WI38 (cell line): Measurements from ENCODE around the gene MICU2.

Experiments
- H3K4me3 ChIP-seq: 2 replicates; pipeline ENCODE4 v1.5.1; 2011; ENCODE audit warnings: low read depth, mild to moderate bottlenecking, control low read depth, low read length
- TF ChIP-seq, protein P1 (sequence below): IDR thresholded peaks from 2 replicates; pipeline ENCODE4 v1.5.1; 2012; ENCODE audit warnings: low read depth, mild to moderate bottlenecking, control low read depth, low read length

MICU2 gene

GRCh38 chr13:21613791-21614190 is 9.8 kb upstream of the MICU2 start:
- no peak overlapping the region for H3K4me3 ChIP-seq
- TF ChIP-seq, protein P1, sequence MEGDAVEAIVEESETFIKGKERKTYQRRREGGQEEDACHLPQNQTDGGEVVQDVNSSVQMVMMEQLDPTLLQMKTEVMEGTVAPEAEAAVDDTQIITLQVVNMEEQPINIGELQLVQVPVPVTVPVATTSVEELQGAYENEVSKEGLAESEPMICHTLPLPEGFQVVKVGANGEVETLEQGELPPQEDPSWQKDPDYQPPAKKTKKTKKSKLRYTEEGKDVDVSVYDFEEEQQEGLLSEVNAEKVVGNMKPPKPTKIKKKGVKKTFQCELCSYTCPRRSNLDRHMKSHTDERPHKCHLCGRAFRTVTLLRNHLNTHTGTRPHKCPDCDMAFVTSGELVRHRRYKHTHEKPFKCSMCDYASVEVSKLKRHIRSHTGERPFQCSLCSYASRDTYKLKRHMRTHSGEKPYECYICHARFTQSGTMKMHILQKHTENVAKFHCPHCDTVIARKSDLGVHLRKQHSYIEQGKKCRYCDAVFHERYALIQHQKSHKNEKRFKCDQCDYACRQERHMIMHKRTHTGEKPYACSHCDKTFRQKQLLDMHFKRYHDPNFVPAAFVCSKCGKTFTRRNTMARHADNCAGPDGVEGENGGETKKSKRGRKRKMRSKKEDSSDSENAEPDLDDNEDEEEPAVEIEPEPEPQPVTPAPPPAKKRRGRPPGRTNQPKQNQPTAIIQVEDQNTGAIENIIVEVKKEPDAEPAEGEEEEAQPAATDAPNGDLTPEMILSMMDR, result no peak

DNA sequence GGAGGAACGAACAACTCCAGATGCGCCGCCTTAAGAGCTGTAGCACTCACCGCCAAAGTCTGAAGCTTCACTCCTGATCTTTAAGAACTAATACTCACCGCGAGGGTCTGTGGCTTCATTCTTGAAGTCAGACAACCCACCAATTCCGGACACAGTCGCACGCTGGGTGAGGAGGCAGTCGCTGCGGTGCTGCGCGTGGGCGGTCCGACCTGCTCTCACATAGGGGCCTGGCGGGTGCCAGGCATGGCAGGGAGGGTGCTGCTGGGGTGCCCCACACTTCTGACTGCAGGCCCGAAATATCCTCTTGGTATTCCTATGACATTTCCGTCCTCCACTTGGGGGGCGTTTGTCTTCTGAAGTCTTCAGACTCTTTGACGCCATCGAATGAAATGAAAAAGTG is 7.4 kb upstream of the MICU2 start:
- H3K4me3 ChIP-seq, result no peak overlapping the region
- TF ChIP-seq, protein P1, result no peak

DNA sequence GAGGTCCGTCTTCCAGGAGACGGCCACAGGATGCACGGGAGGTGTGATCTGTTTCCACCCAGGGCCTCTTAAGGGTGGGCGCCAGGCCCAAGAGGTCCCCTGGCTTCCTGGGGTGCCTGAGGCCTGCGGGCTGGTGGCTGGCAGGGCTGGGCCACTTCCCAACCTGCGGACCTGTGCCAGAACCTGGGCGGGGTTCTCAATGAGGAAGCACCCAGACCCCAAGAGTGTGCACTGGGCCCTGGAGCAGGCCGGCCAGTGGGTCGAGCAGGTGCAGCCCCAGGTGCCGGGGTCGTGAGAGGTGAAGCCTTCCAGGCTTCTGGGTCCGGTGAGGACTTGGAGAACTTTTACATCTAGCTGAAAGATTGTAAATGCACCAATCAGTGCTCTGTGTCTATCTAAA is 6.7 kb upstream of the MICU2 start:
- no peak overlapping the region for H3K4me3 ChIP-seq
- TF ChIP-seq, protein P1, result no peak

DNA sequence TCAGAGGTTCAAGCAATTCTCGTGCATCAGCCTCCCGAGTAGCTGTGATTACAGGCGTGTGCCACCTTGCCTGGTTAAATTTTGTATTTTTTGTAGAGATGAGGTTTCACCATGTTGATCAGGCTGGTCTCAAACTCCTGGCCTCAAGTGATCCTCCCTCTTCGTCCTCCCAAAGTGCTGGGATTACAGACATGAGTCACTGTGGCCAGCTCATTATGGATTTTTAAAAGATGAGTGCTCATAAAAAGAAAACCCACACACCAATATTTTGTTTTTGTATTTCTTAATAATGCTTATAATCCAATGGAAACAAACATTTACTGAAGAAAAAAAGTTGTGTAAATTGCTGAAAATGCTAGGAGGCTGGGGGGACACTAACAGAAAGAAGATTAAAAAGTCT is 5.0 kb upstream of the MICU2 start:
- no peak overlapping the region for H3K4me3 ChIP-seq
- TF ChIP-seq, protein P1, result no peak

GRCh38 chr13:21606796-21607195 is 2.8 kb upstream of the MICU2 start:
- TF ChIP-seq, protein P1, result no peak

GRCh38 chr13:21606251-21606650 is 2.3 kb upstream of the MICU2 start:
- TF ChIP-seq, protein P1, result no peak
- no peak overlapping the region for H3K4me3 ChIP-seq

More at GRCh38 chr13:21606796-21607195, 2.8 kb upstream of the MICU2 start:
- no peak overlapping the region for H3K4me3 ChIP-seq

- TF ChIP-seq, protein P1, result no peak
Observed at GRCh38 chr13:21596722-21597121, 7.2 kb downstream of the MICU2 start.

More at GRCh38 chr13:21596722-21597121, 7.2 kb downstream of the MICU2 start:
- H3K4me3 ChIP-seq, result no peak overlapping the region
